GM23248 (cell line): Measurements from ENCODE around the gene NYNRIN. TPM values are rescaled to one million over a fixed set of nuclear protein-coding genes. Genes with fewer than 3 reads are reported as not detected.

Experiments
- DNase-seq: peaks from one replicate; pipeline ENCODE4 v3.0.0-alpha.2; 2015
- H2AFZ ChIP-seq: fragments of 200-600 bp; sonication (generic); 2 replicates; pipeline ENCODE4 v1.6.1; 2016; ENCODE audit warnings: antibody characterized with exemption
- H3F3A ChIP-seq: fragments of 200-600 bp; sonication (generic); 2 replicates; pipeline ENCODE4 v1.6.1; 2016; ENCODE audit warnings: mild to moderate bottlenecking, antibody characterized with exemption, mixed run types; ENCODE audit not compliant: insufficient read depth
- H3K27ac ChIP-seq: fragments of 200-600 bp; sonication (generic); 2 replicates; pipeline ENCODE4 v1.5.1; 2016; ENCODE audit warnings: mild to moderate bottlenecking
- H3K27me3 ChIP-seq: fragments of 200-600 bp; sonication (generic); replicated peaks from 2 replicates; pipeline ENCODE4 v1.6.1; 2016; ENCODE audit warnings: mild to moderate bottlenecking; ENCODE audit not compliant: insufficient read depth
- H3K36me3 ChIP-seq: fragments of 200-600 bp; sonication (generic); 2 replicates; pipeline ENCODE4 v1.6.1; 2016; ENCODE audit warnings: low read depth, mild to moderate bottlenecking
- H3K4me1 ChIP-seq: fragments of 200-600 bp; sonication (generic); 2 replicates; pipeline ENCODE4 v1.6.1; 2016; ENCODE audit warnings: mild to moderate bottlenecking; ENCODE audit not compliant: insufficient read depth
- H3K4me2 ChIP-seq: fragments of 200-600 bp; sonication (generic); one replicate; pipeline ENCODE4 v1.6.1; 2016; ENCODE audit warnings: mild to moderate bottlenecking; ENCODE audit not compliant: unreplicated experiment
- H3K4me3 ChIP-seq: fragments of 200-600 bp; sonication (generic); 2 replicates; pipeline ENCODE4 v1.5.1; 2016; ENCODE audit warnings: mild to moderate bottlenecking
- H3K79me2 ChIP-seq: fragments of 200-600 bp; sonication (generic); 2 replicates; pipeline ENCODE4 v1.6.1; 2016; ENCODE audit warnings: mild to moderate bottlenecking; ENCODE audit not compliant: insufficient read depth
- H3K9ac ChIP-seq: fragments of 200-600 bp; sonication (generic); 2 replicates; pipeline ENCODE4 v1.6.1; 2016; ENCODE audit warnings: mild to moderate bottlenecking
- H3K9me2 ChIP-seq: fragments of 200-600 bp; sonication (generic); 2 replicates; pipeline ENCODE4 v1.6.1; 2016; ENCODE audit warnings: mixed run types, mild to moderate bottlenecking, moderate library complexity; ENCODE audit not compliant: insufficient read depth
- H3K9me3 ChIP-seq: fragments of 200-600 bp; sonication (generic); one replicate; pipeline ENCODE4 v1.6.1; 2017; ENCODE audit warnings: low read depth
- H4K20me1 ChIP-seq: fragments of 200-600 bp; sonication (generic); 2 replicates; pipeline ENCODE4 v1.6.0; 2016; ENCODE audit not compliant: insufficient read depth
- EZH2 ChIP-seq: fragments of 200-600 bp; sonication (generic); IDR thresholded peaks from 2 replicates; pipeline ENCODE4 v1.6.1; 2018; ENCODE audit warnings: antibody characterized with exemption, mild to moderate bottlenecking; ENCODE audit not compliant: insufficient read depth, poor library complexity, severe bottlenecking
- EZH2phosphoT487 ChIP-seq: fragments of 200-600 bp; sonication (generic); IDR thresholded peaks from 2 replicates; pipeline ENCODE4 v1.6.1; 2018; ENCODE audit warnings: antibody characterized with exemption, moderate library complexity, mild to moderate bottlenecking, low read depth; ENCODE audit not compliant: insufficient read depth
- whole genome bisulfite sequencing, 2 experiments: methylation state at CpG; one replicate each; pipeline ENCODE4 v1.1.6; 2015 to 2017; ENCODE audit warnings: low lambda C conversion rate in 2 of 2, low coverage in 1 of 2; ENCODE audit errors: missing lambda C conversion rate in 2 of 2; 5-methylcytosine and 5-hydroxymethylcytosine counted together
- in situ Hi-C: fragments of 300-500 bp; cut with MboI; formaldehyde crosslinking; loops from 2 replicates; pipeline ENCODE4 v1.15.0; 2020
- polyA plus RNA-seq: library from polyadenylated mRNA; unstranded; fragments of >200 nt; fragmentation: Nextera tagmentation; extraction: Ambion mirVana; gene quantifications from 2 replicates; pipeline ENCODE4 v1.2.1, GENCODE V29; 2016
- total RNA-seq: library from RNA; depleted of rRNA; stranded (reverse); fragments of >200 nt; shearing (Covaris generic); gene quantifications from 2 replicates; pipeline ENCODE4 v1.2.3, GENCODE V29; 2014

Gene NYNRIN
- total and polyA plus RNA-seq, 2 experiments from 2014 or later = 2.2 to 4.4 TPM

DNA sequence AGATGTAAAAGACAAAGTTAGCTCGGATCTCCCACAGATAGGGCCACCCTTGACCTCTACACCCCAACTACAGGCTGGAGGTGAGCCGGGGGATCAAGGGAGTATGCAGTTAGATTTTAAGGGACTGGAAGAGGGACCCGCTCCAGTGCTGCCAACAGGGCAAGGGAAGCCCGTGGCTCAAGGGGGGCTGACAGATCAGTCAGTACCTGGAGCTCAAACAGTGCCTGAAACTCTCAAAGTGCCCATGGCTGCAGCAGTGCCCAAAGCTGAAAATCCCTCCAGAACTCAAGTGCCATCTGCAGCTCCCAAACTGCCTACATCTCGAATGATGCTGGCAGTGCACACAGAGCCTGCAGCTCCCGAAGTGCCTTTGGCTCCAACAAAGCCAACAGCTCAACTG lies 10.4 kb downstream of the NYNRIN start:
- Histone ChIP-seq H3K4me2 (no peak overlapping the region), H4K20me1 (no peaks in the 10 kb centered on the region), H3K4me3 (no peak overlapping the region), H3K79me2 (no peaks in the 10 kb centered on the region), H3K36me3 (no peaks in the 10 kb centered on the region), H3K27ac (no peak overlapping the region), H3K9ac (no peak overlapping the region), H2AFZ (no peak overlapping the region), H3K27me3 (no peaks in the 10 kb centered on the region), H3K9me2 (no peaks in the 10 kb centered on the region), H3K4me1 (no peaks in the 10 kb centered on the region), H3F3A (no peaks in the 10 kb centered on the region), H3K9me3 (no peaks in the 10 kb centered on the region)
- TF ChIP-seq EZH2phosphoT487 = no peak
- WGBS, 2 experiments = 62 to 63% methylated on average over 6 of the region's 6 CpGs
- in situ Hi-C loops = no loop called here
- DNase-seq = no peak

DNA sequence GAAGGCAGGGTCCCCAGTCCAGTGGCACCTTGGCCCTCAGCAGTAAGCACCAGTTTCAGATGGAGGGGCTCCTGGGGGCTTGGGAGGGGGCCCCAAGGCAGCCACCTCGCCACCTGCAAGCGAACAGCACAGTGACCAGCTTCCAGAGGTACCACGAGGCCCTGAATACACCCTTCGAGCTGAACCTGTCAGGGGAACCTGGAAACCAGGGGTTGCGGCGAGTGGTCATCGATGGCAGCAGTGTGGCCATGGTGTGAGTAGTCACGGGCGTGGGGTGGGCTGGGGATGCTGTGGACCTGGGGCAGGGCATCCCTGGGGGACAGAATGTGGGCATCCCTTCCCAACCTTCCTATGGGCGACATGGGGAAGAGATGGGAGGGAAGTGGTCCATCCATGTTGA lies 11.2 kb downstream of the NYNRIN start:
- in situ Hi-C loops = no loop called here
- WGBS, 2 experiments = 85 to 87% methylated on average over 6 to 10 of the region's 10 CpGs

DNA sequence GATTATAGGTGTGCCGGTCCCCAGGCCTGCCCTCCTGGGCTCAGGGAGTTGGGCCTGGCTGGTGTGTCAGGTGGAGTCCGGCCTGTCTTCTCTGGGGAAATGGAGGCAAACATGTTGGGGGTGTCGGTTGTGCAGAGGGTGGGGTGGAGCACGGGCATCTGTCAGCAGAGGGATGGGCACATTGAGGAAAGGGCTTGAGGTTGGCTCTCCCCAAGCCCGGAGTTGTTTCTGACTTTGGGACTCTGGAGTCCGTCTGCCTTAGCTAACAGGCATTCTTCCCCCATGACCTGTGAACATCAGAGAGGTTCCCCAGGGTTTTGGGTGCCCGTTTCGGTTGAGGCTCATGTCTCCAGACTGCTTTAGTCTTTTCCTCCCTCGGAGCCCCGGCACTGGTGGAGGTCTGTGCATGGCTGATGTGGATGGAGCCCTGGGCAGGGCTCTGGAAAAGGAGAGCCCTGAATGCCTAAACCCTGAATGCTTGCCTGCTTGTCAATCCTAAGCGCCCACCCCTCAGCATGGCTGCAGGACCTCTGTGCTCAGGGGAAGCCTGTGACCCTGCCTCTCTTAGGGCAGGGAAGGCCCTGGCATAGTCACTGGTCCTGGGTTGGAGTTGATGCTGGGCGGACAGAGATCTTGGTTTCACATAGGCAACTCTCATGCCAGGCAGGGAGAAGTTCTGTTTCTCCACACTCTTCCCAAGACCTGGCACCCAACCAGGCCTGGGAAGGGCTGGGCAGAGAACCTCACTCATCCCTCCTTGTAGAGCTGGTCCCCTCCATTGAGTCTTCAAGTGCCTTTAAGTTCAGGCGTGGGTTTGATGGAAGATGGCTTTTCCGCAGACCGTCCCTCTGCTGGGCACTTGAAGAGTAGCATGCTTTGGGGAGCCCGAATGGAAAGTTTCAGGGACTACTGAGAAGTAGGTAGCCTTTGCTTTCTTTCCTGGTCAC lies 12.9 kb downstream of the NYNRIN start:
- TF ChIP-seq EZH2 = no peak

More for the DNA sequence above, 11.2 kb downstream of the NYNRIN start:
- H3K27ac ChIP-seq = no peak overlapping the region
- no peak overlapping the region for H3K9ac ChIP-seq
- no peaks in the 10 kb centered on the region for H3K36me3 ChIP-seq
- no peaks in the 10 kb centered on the region for H3F3A ChIP-seq
- H3K4me3 ChIP-seq = no peak overlapping the region
- H3K9me3 ChIP-seq = no peaks in the 10 kb centered on the region
- H3K4me2 ChIP-seq = no peak overlapping the region
- TF ChIP-seq EZH2 (no peak), EZH2phosphoT487 (no peak)
- no peaks in the 10 kb centered on the region for H4K20me1 ChIP-seq
- no peaks in the 10 kb centered on the region for H3K4me1 ChIP-seq
- H3K9me2 ChIP-seq = no peaks in the 10 kb centered on the region
- H3K79me2 ChIP-seq = no peaks in the 10 kb centered on the region
- H2AFZ ChIP-seq = no peak overlapping the region
- no peak for DNase-seq
- H3K27me3 ChIP-seq = no peaks in the 10 kb centered on the region

DNA sequence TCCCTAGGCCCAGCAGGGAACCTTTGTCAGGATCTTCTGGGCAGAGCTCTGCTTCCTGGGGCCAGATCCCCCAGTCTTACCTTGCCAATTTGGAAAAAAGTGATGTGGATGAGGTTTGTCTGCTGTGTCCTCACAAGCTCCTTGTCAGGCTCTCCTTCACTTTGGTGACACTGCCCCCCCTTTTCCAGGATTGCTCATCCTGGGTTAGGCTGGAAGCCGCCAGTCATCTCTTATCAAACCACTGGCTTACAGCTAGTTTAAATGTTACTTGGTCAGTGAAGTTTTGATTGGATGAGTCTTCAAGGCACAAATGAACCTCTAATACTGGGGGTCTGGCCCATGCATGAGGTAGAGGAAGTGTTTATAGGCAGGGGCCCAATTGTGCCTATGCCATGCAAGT lies 15.3 kb downstream of the NYNRIN start:
- Histone ChIP-seq H3K79me2 (no peaks in the 10 kb centered on the region), H3K4me3 (no peak overlapping the region), H4K20me1 (no peaks in the 10 kb centered on the region), H2AFZ (no peak overlapping the region), H3K4me1 (no peaks in the 10 kb centered on the region), H3K9me2 (no peaks in the 10 kb centered on the region), H3K9ac (no peak overlapping the region), H3K27me3 (no peaks in the 10 kb centered on the region), H3K9me3 (no peaks in the 10 kb centered on the region), H3F3A (no peaks in the 10 kb centered on the region), H3K4me2 (no peak overlapping the region), H3K36me3 (no peaks in the 10 kb centered on the region), H3K27ac (no peak overlapping the region)
- WGBS, 2 experiments = 95 to 96% methylated on average over 1 of the region's 1 CpG
- no peak for DNase-seq
- in situ Hi-C loops = no loop called here
- TF ChIP-seq EZH2 (no peak), EZH2phosphoT487 (no peak)

More for the DNA sequence above, 12.9 kb downstream of the NYNRIN start:
- Histone ChIP-seq H3K4me1 (no peaks in the 10 kb centered on the region), H3K27me3 (no peaks in the 10 kb centered on the region), H3K27ac (no peak overlapping the region), H3K4me3 (no peak overlapping the region), H3K9ac (no peak overlapping the region), H2AFZ (no peak overlapping the region), H4K20me1 (no peaks in the 10 kb centered on the region), H3K9me3 (no peaks in the 10 kb centered on the region), H3F3A (no peaks in the 10 kb centered on the region), H3K4me2 (no peak overlapping the region), H3K79me2 (no peaks in the 10 kb centered on the region), H3K9me2 (no peaks in the 10 kb centered on the region), H3K36me3 (no peaks in the 10 kb centered on the region)
- 64 to 66% methylated on average over 16 of the region's 16 CpGs for WGBS, 2 experiments
- in situ Hi-C loops = no loop called here
- peak; percentile 74 for DNase-seq
